ENCODE measurements around the gene MUS81. TPM values are rescaled to one million over a fixed set of nuclear protein-coding genes. Genes with fewer than 3 reads are reported as not detected.
A peak's percentile ranks its signal among the peaks of the same experiment; 100 is the strongest.

The MUS81 gene
- total and polyA plus RNA-seq, 9 of the 15 experiments (the other 6 are each of a cell fraction or from before 2014, with no cell fraction given): 13.4 to 118 (median 53.7) TPM

GRCh38 chr11:65857500-65857852 lies 2.8 kb upstream of the MUS81 start (continued):
- TF ChIP-seq, protein P1, sequence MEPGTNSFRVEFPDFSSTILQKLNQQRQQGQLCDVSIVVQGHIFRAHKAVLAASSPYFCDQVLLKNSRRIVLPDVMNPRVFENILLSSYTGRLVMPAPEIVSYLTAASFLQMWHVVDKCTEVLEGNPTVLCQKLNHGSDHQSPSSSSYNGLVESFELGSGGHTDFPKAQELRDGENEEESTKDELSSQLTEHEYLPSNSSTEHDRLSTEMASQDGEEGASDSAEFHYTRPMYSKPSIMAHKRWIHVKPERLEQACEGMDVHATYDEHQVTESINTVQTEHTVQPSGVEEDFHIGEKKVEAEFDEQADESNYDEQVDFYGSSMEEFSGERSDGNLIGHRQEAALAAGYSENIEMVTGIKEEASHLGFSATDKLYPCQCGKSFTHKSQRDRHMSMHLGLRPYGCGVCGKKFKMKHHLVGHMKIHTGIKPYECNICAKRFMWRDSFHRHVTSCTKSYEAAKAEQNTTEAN (CRISPR knock-in tag; IDR thresholded peaks at IDR 0.05): no peak
- TF ChIP-seq ZNF316 (IDR thresholded peaks at IDR 0.05) (no peak), ZKSCAN3 (CRISPR knock-in tag; IDR thresholded peaks at IDR 0.05) (no peak), WHSC1 (IDR thresholded peaks at IDR 0.05; ENCODE audit: low read length) (no peak), NONO (IDR thresholded peaks at IDR 0.05; ENCODE audit: low read depth in 2 of 2, low read length in 1 of 2) (no peak), NFE2 (IDR thresholded peaks at IDR 0.05; ENCODE audit: low read depth) (no peak), TAF1 (IDR thresholded peaks at IDR 0.05; ENCODE audit: control insufficient read depth, extremely low read depth, insufficient read depth, low read length, severe bottlenecking) (no peak), HDGF (IDR thresholded peaks at IDR 0.05) (no peak), SAFB (IDR thresholded peaks at IDR 0.05; ENCODE audit: borderline replicate concordance, low read depth, low read length) (peak; percentile 58; the same call in 1 of the 2 replicates), HNRNPH1 (optimal IDR thresholded peaks at IDR 0.05; ENCODE audit: low read depth, low read length) (peak; percentile 58), GATAD2A (IDR thresholded peaks at IDR 0.05) (no peak), ZBTB26 (CRISPR knock-in tag; IDR thresholded peaks at IDR 0.05) (no peak), CHD1 (IDR thresholded peaks at IDR 0.05; ENCODE audit: low read length) (peak; percentile 93), HLTF (IDR thresholded peaks at IDR 0.05) (peak; percentile 30; the same call in 1 of the 2 replicates), FOS (IDR thresholded peaks at IDR 0.05; ENCODE audit: extremely low read depth, insufficient read length) (no peak), SIN3B (IDR thresholded peaks at IDR 0.05; ENCODE audit: low read depth) (no peak), YBX1 (IDR thresholded peaks at IDR 0.05) (no peak), U2AF1 (optimal IDR thresholded peaks at IDR 0.05; ENCODE audit: low read depth, low read length) (peak; percentile 97)
- TF ChIP-seq, protein P2, sequence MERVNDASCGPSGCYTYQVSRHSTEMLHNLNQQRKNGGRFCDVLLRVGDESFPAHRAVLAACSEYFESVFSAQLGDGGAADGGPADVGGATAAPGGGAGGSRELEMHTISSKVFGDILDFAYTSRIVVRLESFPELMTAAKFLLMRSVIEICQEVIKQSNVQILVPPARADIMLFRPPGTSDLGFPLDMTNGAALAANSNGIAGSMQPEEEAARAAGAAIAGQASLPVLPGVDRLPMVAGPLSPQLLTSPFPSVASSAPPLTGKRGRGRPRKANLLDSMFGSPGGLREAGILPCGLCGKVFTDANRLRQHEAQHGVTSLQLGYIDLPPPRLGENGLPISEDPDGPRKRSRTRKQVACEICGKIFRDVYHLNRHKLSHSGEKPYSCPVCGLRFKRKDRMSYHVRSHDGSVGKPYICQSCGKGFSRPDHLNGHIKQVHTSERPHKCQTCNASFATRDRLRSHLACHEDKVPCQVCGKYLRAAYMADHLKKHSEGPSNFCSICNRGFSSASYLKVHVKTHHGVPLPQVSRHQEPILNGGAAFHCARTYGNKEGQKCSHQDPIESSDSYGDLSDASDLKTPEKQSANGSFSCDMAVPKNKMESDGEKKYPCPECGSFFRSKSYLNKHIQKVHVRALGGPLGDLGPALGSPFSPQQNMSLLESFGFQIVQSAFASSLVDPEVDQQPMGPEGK (CRISPR knock-in tag; IDR thresholded peaks at IDR 0.05; ENCODE audit: borderline replicate concordance): no peak
- TF ChIP-seq, protein P3, sequence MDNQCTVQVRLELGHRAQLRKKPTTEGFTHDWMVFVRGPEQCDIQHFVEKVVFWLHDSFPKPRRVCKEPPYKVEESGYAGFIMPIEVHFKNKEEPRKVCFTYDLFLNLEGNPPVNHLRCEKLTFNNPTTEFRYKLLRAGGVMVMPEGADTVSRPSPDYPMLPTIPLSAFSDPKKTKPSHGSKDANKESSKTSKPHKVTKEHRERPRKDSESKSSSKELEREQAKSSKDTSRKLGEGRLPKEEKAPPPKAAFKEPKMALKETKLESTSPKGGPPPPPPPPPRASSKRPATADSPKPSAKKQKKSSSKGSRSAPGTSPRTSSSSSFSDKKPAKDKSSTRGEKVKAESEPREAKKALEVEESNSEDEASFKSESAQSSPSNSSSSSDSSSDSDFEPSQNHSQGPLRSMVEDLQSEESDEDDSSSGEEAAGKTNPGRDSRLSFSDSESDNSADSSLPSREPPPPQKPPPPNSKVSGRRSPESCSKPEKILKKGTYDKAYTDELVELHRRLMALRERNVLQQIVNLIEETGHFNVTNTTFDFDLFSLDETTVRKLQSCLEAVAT (IDR thresholded peaks at IDR 0.05): peak; percentile 40 to 67; a peak in 1 of 4 replicates
- TF ChIP-seq, protein P4, sequence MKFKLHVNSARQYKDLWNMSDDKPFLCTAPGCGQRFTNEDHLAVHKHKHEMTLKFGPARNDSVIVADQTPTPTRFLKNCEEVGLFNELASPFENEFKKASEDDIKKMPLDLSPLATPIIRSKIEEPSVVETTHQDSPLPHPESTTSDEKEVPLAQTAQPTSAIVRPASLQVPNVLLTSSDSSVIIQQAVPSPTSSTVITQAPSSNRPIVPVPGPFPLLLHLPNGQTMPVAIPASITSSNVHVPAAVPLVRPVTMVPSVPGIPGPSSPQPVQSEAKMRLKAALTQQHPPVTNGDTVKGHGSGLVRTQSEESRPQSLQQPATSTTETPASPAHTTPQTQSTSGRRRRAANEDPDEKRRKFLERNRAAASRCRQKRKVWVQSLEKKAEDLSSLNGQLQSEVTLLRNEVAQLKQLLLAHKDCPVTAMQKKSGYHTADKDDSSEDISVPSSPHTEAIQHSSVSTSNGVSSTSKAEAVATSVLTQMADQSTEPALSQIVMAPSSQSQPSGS (CRISPR knock-in tag; IDR thresholded peaks at IDR 0.05): peak; percentile 19
- TF ChIP-seq, protein P5, sequence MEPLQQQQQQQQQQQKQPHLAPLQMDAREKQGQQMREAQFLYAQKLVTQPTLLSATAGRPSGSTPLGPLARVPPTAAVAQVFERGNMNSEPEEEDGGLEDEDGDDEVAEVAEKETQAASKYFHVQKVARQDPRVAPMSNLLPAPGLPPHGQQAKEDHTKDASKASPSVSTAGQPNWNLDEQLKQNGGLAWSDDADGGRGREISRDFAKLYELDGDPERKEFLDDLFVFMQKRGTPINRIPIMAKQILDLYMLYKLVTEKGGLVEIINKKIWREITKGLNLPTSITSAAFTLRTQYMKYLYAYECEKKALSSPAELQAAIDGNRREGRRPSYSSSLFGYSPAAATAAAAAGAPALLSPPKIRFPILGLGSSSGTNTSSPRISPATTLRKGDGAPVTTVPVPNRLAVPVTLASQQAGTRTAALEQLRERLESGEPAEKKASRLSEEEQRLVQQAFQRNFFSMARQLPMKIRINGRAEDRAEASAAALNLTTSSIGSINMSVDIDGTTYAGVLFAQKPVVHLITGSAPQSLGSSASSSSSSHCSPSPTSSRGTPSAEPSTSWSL (CRISPR knock-in tag; IDR thresholded peaks at IDR 0.05; ENCODE audit: borderline replicate concordance): no peak
